Gastroesophageal sphincter (tissue), 3 donors: ENCODE data around the gene ADAMTS9.

Source experiments
- POLR2A ChIP-seq, 2 donors: fragments of 450-650 bp; IDR thresholded peaks; one replicate each; pipeline ENCODE4 v1.6.1; 2017; ENCODE audit warnings: antibody characterized with exemption in 2 of 2, mild to moderate bottlenecking in 2 of 2, moderate library complexity in 1 of 2
- TF ChIP-seq, protein P1 (sequence below), 4 experiments: fragments of 200-600 bp in 2 of 4; fragments of 450-650 bp in 2 of 4; sonication (generic) in 1 of 4; IDR thresholded peaks; one replicate each; pipeline ENCODE4 v1.5.1; 2017 to 2019; ENCODE audit warnings: antibody characterized with exemption in 4 of 4, mild to moderate bottlenecking in 2 of 4, moderate library complexity in 2 of 4

DNA sequence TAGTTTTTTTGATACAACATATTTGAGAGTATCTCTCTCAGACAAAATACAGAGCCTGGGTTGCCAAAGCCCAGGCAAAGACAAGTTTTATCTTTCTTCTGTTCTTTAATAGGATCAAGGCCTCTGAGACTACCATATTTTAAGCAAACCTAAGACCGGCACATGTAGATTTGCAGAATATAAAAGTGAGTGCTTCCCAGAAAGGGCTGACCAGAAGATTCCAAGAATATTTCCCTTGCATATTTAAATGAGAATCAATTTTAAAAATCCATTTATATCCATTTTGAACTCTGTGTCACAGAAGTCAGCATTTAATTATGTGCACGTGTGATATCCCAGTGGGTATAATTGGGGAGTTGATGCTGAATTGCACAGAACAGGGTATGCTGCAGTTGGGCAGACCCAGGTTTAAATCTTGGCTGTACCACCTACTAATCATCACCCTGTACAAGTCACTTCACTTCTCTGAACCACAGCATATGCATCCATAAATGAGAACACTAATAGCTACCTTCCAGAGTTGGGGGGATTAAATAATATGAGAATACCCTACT, 191.9 kb downstream of the ADAMTS9 start:
- TF ChIP-seq, protein P1, sequence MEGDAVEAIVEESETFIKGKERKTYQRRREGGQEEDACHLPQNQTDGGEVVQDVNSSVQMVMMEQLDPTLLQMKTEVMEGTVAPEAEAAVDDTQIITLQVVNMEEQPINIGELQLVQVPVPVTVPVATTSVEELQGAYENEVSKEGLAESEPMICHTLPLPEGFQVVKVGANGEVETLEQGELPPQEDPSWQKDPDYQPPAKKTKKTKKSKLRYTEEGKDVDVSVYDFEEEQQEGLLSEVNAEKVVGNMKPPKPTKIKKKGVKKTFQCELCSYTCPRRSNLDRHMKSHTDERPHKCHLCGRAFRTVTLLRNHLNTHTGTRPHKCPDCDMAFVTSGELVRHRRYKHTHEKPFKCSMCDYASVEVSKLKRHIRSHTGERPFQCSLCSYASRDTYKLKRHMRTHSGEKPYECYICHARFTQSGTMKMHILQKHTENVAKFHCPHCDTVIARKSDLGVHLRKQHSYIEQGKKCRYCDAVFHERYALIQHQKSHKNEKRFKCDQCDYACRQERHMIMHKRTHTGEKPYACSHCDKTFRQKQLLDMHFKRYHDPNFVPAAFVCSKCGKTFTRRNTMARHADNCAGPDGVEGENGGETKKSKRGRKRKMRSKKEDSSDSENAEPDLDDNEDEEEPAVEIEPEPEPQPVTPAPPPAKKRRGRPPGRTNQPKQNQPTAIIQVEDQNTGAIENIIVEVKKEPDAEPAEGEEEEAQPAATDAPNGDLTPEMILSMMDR (IDR thresholded peaks at IDR 0.05): no peak
- no peak for TF ChIP-seq POLR2A (IDR thresholded peaks at IDR 0.05)
